Stimulated activated CD8-positive, alpha-beta memory T cell treated with anti-CD3 and anti-CD28 coated beads, Interleukin-15, amount 100 ng/mL, for 24 hours (primary cell): ENCODE results near the gene ZNF777.
"Not testable (repeated sequence)": the region's sequence is repeated elsewhere in the genome, so short reads cannot be mapped to it uniquely, and the experiment has no call there.

ENCODE experiments used
- DNase-seq: peaks from one replicate; pipeline ENCODE4 v3.0.0-alpha.2; 2020; ENCODE audit warnings: low read depth

Gene ZNF777

GRCh38 chr7:149413083-149413482, 47.8 kb downstream of the ZNF777 start:
- not testable (repeated sequence) for DNase-seq

- DNase-seq = no peak
These were observed 51.0 kb downstream of the ZNF777 start for GRCh38 chr7:149409895-149410294.

- DNase-seq = no peak
These were observed 56.0 kb downstream of the ZNF777 start for GRCh38 chr7:149404825-149405224.

GRCh38 chr7:149404396-149404795, 56.5 kb downstream of the ZNF777 start:
- no peak for DNase-seq

- no peak for DNase-seq
These were observed 62.6 kb downstream of the ZNF777 start for GRCh38 chr7:149398195-149398820.

GRCh38 chr7:149397470-149398043, 63.3 kb downstream of the ZNF777 start:
- no peak for DNase-seq

GRCh38 chr7:149388550-149389335, 72.1 kb downstream of the ZNF777 start:
- DNase-seq = not testable (repeated sequence)

- not testable (repeated sequence) for DNase-seq
These were observed 74.3 kb downstream of the ZNF777 start for GRCh38 chr7:149386514-149386913.

- DNase-seq = no peak
These were observed 75.5 kb downstream of the ZNF777 start for GRCh38 chr7:149385195-149385950.
